HT1080 (cell line): ENCODE data around the gene CNDP2. TPM values are rescaled to one million over a fixed set of nuclear protein-coding genes. Genes with fewer than 3 reads are reported as not detected.

Source experiments
- DNase-seq: peaks from one replicate; pipeline ENCODE4 v3.0.0-alpha.2; 2015; ENCODE audit warnings: low read depth
- total RNA-seq: library from RNA; depleted of rRNA; stranded (reverse); fragments of >200 nt; shearing (Covaris generic); gene quantifications from 2 replicates; pipeline ENCODE4 v1.2.3, GENCODE V29; 2014; rRNA removed

CNDP2 gene
- total RNA-seq, 1 experiment from 2014 or later = 86.6 TPM

- no peak for DNase-seq
These were observed 73.2 kb downstream of the CNDP2 start for GRCh38 chr18:74569401-74569800.

- no peak for DNase-seq
These were observed 74.1 kb downstream of the CNDP2 start for GRCh38 chr18:74570266-74570665.

GRCh38 chr18:74571895-74572680 is 75.9 kb downstream of the CNDP2 start:
- DNase-seq = no peak

GRCh38 chr18:74573053-74573452 is 76.9 kb downstream of the CNDP2 start:
- no peak for DNase-seq

Other genes with a start within 250 kb of the CNDP2 start
- gene CYB5A, start 204.4 kb upstream of the CNDP2 start, total RNA-seq = 24.2 and 37.6 TPM in 2 replicates
- not detected in 2 replicates for gene C18orf63, start 180.5 kb upstream of the CNDP2 start, total RNA-seq
- not detected in 2 replicates for gene DIPK1C, start 39.1 kb upstream of the CNDP2 start, total RNA-seq
- 0.23 TPM in 1 of 2 replicates, not detected in the other for gene CNDP1, start 38.1 kb downstream of the CNDP2 start, total RNA-seq
- gene ZNF407, start 101.5 kb downstream of the CNDP2 start, total RNA-seq = 7.2 and 8.2 TPM in 2 replicates